ENCODE data around the gene AKT1. TPM values are rescaled to one million over a fixed set of nuclear protein-coding genes. Genes with fewer than 3 reads are reported as not detected.

The AKT1 gene
- total and polyA plus RNA-seq, 4 donors: 30.6 to 192 (median 58.7) TPM

- WGBS: 22% methylated on average over 26 of the region's 26 CpGs
- DNase-seq (ENCODE audit: low spot score): peak; percentile 68
- H3K4me3 ChIP-seq (ENCODE audit: low read depth in 1 of 3, low read length in 3 of 3): no peak overlapping the region
- peak overlapping the region; percentile 85 to 86 for H3K9ac ChIP-seq (ENCODE audit: low read depth in 1 of 2, low read length in 2 of 2)
- H3K27ac ChIP-seq (ENCODE audit: low read depth in 1 of 2, low read length in 2 of 2): peak overlapping the region; percentile 99 to 100
- TF ChIP-seq, protein P1, sequence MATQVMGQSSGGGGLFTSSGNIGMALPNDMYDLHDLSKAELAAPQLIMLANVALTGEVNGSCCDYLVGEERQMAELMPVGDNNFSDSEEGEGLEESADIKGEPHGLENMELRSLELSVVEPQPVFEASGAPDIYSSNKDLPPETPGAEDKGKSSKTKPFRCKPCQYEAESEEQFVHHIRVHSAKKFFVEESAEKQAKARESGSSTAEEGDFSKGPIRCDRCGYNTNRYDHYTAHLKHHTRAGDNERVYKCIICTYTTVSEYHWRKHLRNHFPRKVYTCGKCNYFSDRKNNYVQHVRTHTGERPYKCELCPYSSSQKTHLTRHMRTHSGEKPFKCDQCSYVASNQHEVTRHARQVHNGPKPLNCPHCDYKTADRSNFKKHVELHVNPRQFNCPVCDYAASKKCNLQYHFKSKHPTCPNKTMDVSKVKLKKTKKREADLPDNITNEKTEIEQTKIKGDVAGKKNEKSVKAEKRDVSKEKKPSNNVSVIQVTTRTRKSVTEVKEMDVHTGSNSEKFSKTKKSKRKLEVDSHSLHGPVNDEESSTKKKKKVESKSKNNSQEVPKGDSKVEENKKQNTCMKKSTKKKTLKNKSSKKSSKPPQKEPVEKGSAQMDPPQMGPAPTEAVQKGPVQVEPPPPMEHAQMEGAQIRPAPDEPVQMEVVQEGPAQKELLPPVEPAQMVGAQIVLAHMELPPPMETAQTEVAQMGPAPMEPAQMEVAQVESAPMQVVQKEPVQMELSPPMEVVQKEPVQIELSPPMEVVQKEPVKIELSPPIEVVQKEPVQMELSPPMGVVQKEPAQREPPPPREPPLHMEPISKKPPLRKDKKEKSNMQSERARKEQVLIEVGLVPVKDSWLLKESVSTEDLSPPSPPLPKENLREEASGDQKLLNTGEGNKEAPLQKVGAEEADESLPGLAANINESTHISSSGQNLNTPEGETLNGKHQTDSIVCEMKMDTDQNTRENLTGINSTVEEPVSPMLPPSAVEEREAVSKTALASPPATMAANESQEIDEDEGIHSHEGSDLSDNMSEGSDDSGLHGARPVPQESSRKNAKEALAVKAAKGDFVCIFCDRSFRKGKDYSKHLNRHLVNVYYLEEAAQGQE (IDR thresholded peaks at IDR 0.05): peak; percentile 89
- peak in 1 of 2 donors; percentile 68 for TF ChIP-seq RAD21 (IDR thresholded peaks at IDR 0.05)
- peak in 1 of 2 donors; percentile 88 for TF ChIP-seq EGR1 (IDR thresholded peaks at IDR 0.05; ENCODE audit: low read depth in 2 of 2)
- no peak for TF ChIP-seq HNF4G (IDR thresholded peaks at IDR 0.05)
- TF ChIP-seq GABPA (IDR thresholded peaks at IDR 0.05 in 1 of 2, conservative IDR thresholded peaks at IDR 0.05 in 1 of 2): peak in 1 of 2 donors; percentile 40
- TF ChIP-seq, protein P2, sequence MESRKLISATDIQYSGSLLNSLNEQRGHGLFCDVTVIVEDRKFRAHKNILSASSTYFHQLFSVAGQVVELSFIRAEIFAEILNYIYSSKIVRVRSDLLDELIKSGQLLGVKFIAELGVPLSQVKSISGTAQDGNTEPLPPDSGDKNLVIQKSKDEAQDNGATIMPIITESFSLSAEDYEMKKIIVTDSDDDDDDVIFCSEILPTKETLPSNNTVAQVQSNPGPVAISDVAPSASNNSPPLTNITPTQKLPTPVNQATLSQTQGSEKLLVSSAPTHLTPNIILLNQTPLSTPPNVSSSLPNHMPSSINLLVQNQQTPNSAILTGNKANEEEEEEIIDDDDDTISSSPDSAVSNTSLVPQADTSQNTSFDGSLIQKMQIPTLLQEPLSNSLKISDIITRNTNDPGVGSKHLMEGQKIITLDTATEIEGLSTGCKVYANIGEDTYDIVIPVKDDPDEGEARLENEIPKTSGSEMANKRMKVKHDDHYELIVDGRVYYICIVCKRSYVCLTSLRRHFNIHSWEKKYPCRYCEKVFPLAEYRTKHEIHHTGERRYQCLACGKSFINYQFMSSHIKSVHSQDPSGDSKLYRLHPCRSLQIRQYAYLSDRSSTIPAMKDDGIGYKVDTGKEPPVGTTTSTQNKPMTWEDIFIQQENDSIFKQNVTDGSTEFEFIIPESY (IDR thresholded peaks at IDR 0.05): peak; percentile 97
- peak; percentile 99 to 100 for TF ChIP-seq RXRA (IDR thresholded peaks at IDR 0.05)
- peak; percentile 100 for TF ChIP-seq NR2F2 (IDR thresholded peaks at IDR 0.05)
- peak; percentile 53 for TF ChIP-seq FOXA1 (IDR thresholded peaks at IDR 0.05)
- TF ChIP-seq MAX (IDR thresholded peaks at IDR 0.05): no peak
- no peak for TF ChIP-seq TAF1 (conservative IDR thresholded peaks at IDR 0.05)
- TF ChIP-seq JUND (IDR thresholded peaks at IDR 0.05): peak in 1 of 2 donors; percentile 84
- peak; percentile 91 to 92 for TF ChIP-seq HNF4A (conservative IDR thresholded peaks at IDR 0.05)
- TF ChIP-seq SP1 (IDR thresholded peaks at IDR 0.05): peak; percentile 98
- TF ChIP-seq YY1 (IDR thresholded peaks at IDR 0.05): peak; percentile 92
- TF ChIP-seq, protein P3, sequence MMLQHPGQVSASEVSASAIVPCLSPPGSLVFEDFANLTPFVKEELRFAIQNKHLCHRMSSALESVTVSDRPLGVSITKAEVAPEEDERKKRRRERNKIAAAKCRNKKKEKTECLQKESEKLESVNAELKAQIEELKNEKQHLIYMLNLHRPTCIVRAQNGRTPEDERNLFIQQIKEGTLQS (IDR thresholded peaks at IDR 0.05): no peak
- no peak for TF ChIP-seq CTCF (IDR thresholded peaks at IDR 0.05; ENCODE audit: low read depth, low read length, missing input control)
- TF ChIP-seq FOXA2 (IDR thresholded peaks at IDR 0.05): peak; percentile 64
- no peaks in the 10 kb centered on the region for H3K27me3 ChIP-seq (ENCODE audit: control insufficient read depth in 4 of 4, insufficient read depth in 4 of 4, low read length in 3 of 4)
- peaks cover 0 to 15% (median 9%) of the 10 kb centered on the region in 4 donors for H3K36me3 ChIP-seq (ENCODE audit: control insufficient read depth in 4 of 4, insufficient read depth in 3 of 4, low read depth in 1 of 4, low read length in 3 of 4)
- H3K4me1 ChIP-seq (ENCODE audit: control insufficient read depth in 4 of 4, insufficient read depth in 4 of 4, low read length in 3 of 4): peaks cover 19 to 64% (median 54%) of the 10 kb centered on the region in 4 donors
- no peaks in the 10 kb centered on the region for H3K9me3 ChIP-seq (ENCODE audit: control insufficient read depth in 4 of 4, low read length in 3 of 4)
These were observed 59.5 kb downstream of the AKT1 start for GRCh38 chr14:104735830-104736642.

Measured in liver (tissue), 9 donors.